KOPT-K1 (cell line): ENCODE results near the gene MECR.
A peak's percentile ranks its signal among the peaks of the same experiment; 100 is the strongest.

ENCODE experiments used
- H3K27ac ChIP-seq: fragments of 200-600 bp; sonication (generic); 2 replicates; pipeline ENCODE4 v1.5.1; 2016; ENCODE audit warnings: antibody characterized with exemption, mild to moderate bottlenecking, low read depth, low read length; ENCODE audit not compliant: poor library complexity, severe bottlenecking
- H3K36me3 ChIP-seq: fragments of 200-600 bp; sonication (generic); 2 replicates; pipeline ENCODE4 v1.5.1; 2017; ENCODE audit warnings: antibody characterized with exemption, mild to moderate bottlenecking, low read length, moderate library complexity; ENCODE audit not compliant: insufficient read depth
- H3K9me3 ChIP-seq: fragments of 200-600 bp; sonication (generic); 2 replicates; pipeline ENCODE4 v1.5.1; 2017; ENCODE audit warnings: antibody characterized with exemption, low read length, mild to moderate bottlenecking; ENCODE audit not compliant: insufficient read depth, poor library complexity, severe bottlenecking

Gene MECR, protein sequence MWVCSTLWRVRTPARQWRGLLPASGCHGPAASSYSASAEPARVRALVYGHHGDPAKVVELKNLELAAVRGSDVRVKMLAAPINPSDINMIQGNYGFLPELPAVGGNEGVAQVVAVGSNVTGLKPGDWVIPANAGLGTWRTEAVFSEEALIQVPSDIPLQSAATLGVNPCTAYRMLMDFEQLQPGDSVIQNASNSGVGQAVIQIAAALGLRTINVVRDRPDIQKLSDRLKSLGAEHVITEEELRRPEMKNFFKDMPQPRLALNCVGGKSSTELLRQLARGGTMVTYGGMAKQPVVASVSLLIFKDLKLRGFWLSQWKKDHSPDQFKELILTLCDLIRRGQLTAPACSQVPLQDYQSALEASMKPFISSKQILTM

DNA sequence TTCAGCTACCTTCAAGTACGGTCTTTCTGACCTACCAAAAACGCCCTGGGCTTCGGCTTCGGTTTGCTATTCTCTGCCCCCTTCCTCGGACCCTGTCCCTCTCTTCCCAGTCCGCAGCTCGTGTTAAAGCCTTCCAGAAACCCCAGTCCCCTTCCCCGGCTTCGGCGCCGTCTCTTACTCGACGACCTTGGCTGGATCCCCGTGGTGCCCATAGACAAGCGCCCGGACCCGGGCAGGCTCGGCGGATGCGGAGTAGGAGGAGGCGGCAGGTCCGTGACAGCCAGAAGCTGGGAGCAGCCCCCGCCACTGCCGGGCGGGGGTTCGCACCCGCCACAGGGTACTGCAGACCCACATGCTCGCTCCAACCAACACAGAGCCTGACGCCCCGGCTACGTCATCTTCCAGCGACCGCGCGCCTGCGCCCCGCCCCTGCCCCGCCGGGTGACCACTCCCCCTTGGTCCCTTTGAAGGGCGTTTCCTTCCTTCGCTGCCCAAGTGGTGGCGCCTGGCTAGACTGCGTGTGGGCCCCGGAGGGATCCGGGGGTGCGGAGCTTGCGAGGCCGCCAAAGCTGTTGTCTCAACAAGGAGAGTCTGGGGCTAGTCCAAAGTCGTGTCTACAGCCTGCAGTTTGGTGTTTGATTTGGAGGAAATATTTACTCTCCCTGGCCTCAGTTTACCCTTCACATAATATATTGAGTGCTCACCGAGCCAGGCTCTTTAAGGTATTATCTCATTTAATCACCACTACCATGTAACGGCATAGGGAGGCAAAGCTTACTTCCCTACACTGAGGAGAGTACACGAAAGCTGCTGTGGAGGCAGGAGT lies at the start of gene MECR:
TSS of gene MECR (minus strand) at position 382 of the 826 bp plus-strand sequence. CDS start at position 354, 28 bp downstream.
- Histone ChIP-seq H3K36me3 (no peaks in the 10 kb centered on the region), H3K9me3 (no peaks in the 10 kb centered on the region), H3K27ac (peak within 1 kb of the TSS; percentile 60)

DNA sequence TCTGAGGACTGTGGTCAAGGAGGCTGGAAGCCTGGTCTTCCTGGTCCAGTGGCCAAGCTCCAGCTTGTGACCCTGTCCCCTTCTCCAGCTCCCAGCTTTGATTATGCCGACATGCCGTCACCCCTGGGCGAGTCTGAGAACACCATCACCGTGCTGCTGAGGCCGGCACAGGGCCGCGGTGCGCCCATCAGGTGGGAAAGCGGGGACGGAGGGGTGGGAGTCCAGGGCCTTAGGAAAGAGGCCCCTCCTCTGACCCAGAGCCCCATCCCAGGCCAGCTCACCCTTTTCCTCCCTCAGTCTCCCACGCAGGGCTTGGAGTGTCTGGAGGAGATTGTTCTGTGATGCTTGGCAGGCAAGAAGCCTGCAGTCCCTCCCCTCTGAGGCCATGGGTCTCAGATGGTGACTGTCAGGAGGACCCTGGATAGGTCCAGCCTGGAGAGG lies 49.2 kb upstream of the MECR start:
- H3K27ac ChIP-seq: no peak overlapping the region
- H3K9me3 ChIP-seq: no peaks in the 10 kb centered on the region
- H3K36me3 ChIP-seq: peaks cover 14% of the 10 kb centered on the region

DNA sequence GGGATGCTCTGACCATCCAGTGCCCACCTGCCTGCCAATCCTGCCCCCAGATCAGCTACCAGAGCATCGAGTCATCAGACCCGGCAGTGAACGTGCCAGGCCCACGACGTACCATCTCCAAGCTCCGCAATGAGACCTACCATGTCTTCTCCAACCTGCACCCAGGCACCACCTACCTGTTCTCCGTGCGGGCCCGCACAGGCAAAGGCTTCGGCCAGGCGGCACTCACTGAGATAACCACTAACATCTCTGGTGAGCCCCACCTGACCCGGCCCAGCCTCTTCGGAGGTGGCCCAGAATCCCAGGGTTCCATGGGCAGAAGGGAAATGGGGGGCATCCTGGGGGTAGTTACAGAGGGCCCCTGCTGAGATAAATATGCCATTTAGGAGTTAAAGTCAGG lies 48.7 kb upstream of the MECR start:
- H3K27ac ChIP-seq: no peak overlapping the region
- H3K36me3 ChIP-seq: peaks cover 11% of the 10 kb centered on the region
- H3K9me3 ChIP-seq: no peaks in the 10 kb centered on the region

DNA sequence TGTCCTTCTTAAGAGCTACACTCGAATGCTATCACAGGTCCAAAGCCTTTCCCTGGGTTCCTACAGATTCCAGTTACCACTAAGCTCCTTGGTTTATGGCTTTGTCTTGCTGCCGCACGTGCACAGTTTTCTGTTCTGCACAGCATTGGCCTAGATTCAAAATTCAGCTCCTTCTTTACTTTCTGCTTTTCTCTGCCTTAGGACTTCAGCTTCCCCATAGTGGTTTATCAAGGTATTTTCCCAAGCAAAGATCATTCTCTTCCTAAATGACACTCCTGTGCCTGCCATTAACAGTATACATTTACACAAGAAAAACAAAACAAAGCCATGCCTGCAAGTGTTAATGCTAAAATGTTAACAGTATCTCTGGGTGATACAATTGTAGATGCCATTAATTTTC lies 47.4 kb upstream of the MECR start:
- H3K27ac ChIP-seq: no peak overlapping the region
- H3K36me3 ChIP-seq: peaks cover 11% of the 10 kb centered on the region
- H3K9me3 ChIP-seq: no peaks in the 10 kb centered on the region

DNA sequence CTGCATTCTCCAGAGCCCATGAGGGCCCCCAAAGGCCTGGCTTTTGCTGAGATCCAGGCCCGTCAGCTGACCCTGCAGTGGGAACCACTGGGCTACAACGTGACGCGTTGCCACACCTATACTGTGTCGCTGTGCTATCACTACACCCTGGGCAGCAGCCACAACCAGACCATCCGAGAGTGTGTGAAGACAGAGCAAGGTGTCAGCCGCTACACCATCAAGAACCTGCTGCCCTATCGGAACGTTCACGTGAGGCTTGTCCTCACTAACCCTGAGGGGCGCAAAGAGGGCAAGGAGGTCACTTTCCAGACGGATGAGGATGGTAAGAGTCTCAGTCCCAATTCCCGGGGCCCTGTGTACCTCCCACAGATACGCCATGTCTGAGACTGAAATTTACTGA lies 44.7 kb upstream of the MECR start:
- Histone ChIP-seq H3K9me3 (no peaks in the 10 kb centered on the region), H3K27ac (no peak overlapping the region), H3K36me3 (peaks cover 11% of the 10 kb centered on the region)

DNA sequence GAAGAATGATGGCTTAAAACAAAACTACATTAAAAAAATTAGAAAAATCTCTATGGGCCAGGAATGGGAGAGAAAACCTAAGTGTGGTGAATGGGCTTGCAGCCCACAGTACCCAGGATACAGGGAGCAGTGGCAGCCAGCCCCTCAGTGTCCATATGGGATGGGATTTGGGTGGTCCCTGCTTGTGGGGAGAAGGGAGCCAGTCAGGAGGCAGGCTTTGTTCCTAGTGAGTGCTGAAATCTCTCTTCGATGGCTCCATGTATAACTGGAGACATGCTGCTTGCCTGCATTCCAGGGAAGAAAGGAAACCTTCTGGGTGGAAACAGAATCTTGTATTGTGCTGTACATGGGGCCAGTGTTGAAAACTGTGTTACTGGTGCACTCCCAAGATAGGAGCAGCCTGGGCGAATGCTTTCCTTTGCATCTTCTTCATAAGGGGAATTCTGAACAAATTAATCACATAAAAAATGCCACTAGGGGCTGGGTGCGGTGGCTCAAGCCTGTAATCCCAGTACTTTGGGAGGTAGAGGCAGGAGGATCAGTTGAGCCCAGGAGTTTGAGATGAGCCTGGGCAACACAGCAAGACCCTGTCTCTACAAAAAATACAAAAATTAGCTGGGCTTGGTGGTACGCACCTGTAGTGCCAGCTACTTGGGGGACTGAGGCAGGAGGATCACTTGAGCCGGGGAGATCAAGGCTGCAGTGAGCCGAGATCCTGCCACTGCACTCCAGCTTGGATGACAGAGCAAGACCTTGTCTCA lies 41.6 kb upstream of the MECR start:
- no peaks in the 10 kb centered on the region for H3K9me3 ChIP-seq
- H3K36me3 ChIP-seq: no peaks in the 10 kb centered on the region; the same call in 1 of the 2 replicates
- H3K27ac ChIP-seq: no peak overlapping the region

DNA sequence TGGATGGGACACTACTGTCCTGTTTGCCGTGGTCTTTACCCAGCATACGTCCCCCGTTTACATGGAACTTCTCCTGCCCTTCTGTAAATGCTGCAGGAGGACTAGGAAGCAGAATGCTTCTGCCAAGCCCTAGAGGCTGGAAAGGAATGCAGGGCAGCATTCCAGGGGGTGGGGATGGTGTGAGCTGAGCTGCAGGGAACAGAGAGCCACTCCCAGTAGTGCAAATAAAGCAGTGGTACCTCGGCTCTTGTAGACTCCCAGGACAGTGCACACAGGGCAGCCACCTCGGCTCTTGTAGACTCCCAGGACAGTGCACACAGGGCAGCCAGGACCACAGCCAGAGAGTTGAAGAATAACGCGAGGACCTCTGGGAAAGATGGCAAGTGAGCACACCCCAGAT lies 41.0 kb upstream of the MECR start:
- Histone ChIP-seq H3K36me3 (no peaks in the 10 kb centered on the region), H3K9me3 (no peaks in the 10 kb centered on the region), H3K27ac (no peak overlapping the region)

DNA sequence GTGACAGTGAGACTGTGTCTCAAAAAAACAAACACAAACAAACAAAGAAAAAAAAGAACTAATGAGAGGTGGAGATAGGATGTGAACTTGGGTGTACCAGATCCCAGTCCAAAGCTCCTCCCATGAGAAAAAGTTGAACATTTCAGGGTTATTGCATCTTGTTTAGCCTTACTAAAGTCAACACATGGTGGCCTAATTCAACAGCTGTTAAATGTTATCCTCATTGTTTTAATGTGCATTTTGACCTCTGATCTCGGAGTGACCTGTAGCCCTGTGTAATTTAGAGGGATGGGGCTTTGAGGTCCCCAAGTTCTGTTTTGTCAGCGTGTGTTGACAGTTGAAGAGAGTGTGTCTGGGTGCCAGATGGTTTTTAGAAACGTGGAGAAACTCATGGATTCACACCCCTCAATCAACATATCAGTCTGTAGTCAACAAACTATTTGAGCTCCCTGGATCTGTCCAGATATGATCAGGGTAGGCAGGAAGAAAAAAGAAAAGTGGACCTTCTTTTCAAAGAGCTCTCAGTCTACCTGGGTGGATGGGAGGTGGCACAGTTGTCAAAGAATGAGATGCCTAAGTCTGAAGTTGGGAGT lies 40.3 kb upstream of the MECR start:
- H3K36me3 ChIP-seq: no peaks in the 10 kb centered on the region
- no peaks in the 10 kb centered on the region for H3K9me3 ChIP-seq
- no peak overlapping the region for H3K27ac ChIP-seq

DNA sequence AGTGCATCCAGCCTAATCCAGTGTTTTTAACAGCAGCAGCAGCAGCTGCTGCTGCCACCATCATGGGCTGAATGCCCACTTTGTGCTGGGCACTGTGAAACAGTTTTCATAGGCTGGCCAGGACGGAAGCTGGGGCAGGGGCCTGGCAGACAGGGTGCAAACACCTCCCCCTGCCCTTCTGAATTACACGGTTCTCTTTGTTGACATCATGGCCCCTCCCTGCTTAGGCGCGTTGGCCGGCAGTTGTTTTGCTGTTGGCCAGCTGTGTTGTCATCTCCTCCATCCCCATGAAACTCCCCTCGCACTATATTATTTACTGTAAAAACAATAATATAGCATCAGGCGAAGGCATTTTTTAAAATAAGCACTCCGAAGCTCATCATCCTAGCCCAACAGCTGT lies 38.6 kb upstream of the MECR start:
- Histone ChIP-seq H3K36me3 (no peaks in the 10 kb centered on the region), H3K27ac (no peak overlapping the region), H3K9me3 (no peaks in the 10 kb centered on the region)

DNA sequence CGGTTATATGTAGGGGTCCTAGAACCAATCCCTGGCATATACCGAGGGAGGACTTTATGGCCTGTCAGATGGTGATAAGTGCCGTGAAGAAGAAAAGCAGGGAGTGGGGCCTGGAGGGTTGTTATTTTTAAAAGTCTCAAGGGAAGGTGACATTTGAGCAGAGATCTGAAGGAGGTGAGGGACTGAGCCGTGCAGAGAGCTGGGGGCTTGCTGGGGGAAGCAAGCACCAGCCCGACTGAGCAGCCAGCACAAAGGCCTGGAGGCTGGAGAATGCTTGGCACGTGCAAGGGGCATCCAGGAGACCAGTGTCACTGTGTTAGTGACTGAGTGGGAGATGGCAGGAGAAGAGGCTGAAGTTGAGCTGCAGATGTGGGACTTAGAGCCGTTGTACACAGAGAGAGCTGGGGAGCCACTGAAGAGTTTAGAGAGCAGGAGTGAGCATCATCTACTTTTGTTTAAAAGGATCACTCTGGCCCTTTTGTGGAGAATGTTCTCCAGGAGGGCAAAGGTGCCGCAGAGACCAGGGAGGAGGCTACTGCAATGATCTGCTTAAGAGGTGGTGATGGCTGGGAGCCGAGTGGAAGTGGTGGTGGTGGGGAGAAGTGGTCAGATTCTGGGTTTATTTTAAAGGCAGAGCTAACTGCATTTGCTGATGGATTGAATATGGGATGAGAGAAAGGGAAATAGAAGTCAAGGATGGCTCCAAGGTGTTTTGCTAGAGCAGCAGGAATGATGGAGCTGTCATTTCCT lies 36.8 kb upstream of the MECR start:
- Histone ChIP-seq H3K36me3 (no peaks in the 10 kb centered on the region), H3K27ac (no peak overlapping the region), H3K9me3 (no peaks in the 10 kb centered on the region)

DNA sequence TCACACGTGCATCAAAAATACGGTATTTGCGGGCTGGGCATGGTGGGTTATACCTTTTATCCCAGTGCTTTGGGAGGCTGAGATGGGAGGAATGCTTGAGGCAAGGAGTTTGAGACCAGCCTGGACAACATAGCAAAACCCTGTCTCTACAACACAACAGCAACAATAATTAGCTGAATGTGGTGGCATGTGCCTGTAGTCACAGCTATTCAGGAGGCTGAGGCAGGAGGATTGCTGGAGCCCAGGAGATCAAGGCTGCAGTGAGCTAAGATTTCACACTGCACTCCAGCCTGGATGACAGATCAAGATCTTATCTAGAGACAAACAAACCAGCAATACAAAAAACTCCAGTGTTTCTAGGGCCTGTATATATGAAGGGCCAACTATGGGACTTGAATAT lies 36.2 kb upstream of the MECR start:
- Histone ChIP-seq H3K36me3 (no peaks in the 10 kb centered on the region), H3K9me3 (no peaks in the 10 kb centered on the region), H3K27ac (no peak overlapping the region)

DNA sequence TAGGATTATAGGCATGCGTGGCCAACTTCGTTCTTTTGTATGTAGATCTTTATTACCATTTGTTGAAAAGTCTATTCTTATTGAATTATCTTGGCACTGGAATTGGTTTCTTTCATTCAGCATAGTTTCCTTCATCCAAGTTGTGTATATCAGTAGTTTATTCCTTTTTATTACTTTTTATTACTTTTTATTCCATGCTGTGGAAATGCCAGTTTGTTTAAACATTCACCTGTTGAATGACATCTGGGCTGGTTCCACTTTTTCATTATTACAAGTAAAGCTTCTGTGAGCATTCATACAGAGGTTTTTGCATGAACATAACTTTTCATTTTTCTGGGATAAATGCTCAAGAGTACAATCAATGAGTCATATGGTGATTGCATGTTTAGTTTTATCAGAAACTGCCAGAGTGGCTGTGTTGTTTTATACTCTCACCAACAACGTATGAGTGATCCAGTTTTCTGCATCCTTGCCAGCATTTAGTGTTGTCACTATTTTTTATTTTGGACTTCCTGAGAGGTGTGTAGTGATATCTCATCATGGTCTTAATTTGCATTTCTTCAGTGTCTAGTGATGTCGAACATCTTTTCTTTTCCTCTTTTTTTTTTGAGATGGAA lies 34.1 kb upstream of the MECR start:
- Histone ChIP-seq H3K36me3 (no peaks in the 10 kb centered on the region), H3K27ac (no peak overlapping the region), H3K9me3 (no peaks in the 10 kb centered on the region)

DNA sequence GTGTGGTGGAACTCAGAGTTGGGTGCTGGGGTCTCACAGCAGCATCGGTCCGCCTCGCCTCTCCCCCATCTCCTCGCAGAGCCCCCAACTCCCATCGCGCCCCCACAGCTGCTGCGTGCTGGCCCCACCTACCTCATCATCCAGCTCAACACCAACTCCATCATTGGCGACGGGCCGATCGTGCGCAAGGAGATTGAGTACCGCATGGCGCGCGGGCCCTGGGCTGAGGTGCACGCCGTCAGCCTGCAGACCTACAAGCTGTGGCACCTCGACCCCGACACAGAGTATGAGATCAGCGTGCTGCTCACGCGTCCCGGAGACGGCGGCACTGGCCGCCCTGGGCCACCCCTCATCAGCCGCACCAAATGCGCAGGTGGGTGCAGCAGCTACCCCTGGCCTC lies 29.8 kb upstream of the MECR start:
- H3K27ac ChIP-seq: no peak overlapping the region
- H3K9me3 ChIP-seq: no peaks in the 10 kb centered on the region
- H3K36me3 ChIP-seq: no peaks in the 10 kb centered on the region
